M059J (cell line): ENCODE results near the gene ZNF282. TPM values are rescaled to one million over a fixed set of nuclear protein-coding genes. Genes with fewer than 3 reads are reported as not detected.
"Not testable (repeated sequence)": the region's sequence is repeated elsewhere in the genome, so short reads cannot be mapped to it uniquely, and the experiment has no call there.

ENCODE experiments used
- DNase-seq: peaks from one replicate; pipeline ENCODE4 v3.0.0-alpha.2; 2012; ENCODE audit warnings: low read depth
- total RNA-seq: library from RNA; depleted of rRNA; stranded (reverse); fragments of >200 nt; shearing (Covaris generic); gene quantifications from 2 replicates; pipeline ENCODE4 v1.2.3, GENCODE V29; 2014

Gene ZNF282
- total RNA-seq, 1 experiment from 2014 or later: 21.4 TPM

DNA sequence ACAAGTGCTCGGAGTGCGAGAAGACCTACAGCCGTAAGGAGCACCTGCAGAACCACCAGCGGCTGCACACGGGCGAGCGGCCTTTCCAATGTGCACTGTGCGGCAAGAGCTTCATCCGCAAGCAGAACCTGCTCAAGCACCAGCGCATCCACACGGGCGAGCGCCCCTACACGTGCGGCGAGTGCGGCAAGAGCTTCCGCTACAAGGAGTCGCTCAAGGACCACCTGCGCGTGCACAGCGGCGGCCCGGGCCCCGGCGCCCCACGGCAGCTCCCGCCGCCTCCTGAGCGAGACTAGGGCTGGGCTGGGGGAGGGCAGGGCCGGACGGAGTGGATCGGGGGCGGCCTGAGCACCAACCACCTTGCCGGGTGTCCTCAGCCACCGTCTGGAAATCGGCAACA is 29.0 kb downstream of the ZNF282 start:
- no peak for DNase-seq

DNA sequence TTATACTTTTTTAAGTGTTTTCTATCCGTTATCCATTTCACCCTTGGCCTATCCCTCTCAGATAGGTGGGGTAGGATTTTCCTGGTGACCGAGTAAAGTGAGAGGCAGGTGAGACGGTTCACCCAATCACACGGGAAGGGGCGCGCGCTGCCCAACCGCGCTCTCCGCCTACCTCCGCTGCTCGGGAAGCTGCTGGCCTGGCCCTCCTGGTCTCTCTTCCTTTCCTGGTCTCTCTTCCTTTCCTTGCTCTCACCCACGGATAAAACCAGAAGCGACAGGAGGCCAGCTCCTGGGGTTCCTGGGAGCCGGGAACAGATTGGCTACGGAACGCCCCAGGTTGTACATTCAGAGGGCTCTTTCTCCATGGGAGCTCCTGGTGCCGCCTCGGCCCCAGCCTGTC is 29.8 kb downstream of the ZNF282 start:
- DNase-seq: no peak

DNA sequence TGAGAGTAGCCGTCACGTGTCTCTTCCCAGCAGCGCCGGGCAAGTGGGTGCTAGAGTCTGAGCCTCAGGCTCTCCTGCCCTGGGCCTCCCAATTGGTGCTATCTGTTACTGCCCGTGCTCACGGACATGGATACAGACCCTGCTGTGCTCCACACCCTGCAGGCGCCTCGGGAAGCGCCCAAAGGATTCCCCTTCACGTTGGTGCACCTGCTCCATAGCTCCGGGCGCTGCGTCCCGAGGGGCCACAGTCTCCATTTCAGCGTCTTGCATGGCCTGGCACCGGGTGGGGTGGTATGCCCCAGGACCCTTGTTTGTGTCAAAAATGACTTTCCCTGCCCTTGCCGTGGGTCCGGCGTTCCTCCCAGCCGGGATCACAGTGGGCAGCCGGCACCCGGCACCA is 30.3 kb downstream of the ZNF282 start:
- DNase-seq: no peak

DNA sequence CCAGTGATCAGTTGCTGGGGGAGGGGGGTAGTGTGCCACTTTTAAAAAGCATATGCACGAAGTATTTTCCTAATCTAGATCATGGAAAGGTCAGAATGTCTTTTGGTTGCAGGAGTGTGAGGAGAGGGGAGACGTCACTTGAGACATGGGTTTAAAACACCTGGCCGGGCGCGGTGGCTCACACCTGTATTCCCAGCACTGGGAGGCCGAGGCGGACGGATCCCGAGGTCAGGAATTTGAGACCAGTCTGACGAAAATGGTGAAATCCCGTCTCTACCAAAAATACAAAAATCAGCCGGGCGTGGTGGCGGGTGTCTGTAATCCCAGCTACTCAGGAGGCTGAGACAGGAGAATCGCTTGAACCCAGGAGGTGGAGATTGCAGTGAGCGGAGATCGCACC is 31.0 kb downstream of the ZNF282 start:
- not testable (repeated sequence) for DNase-seq

GRCh38 chr7:149226840-149227494 is 31.6 kb downstream of the ZNF282 start:
- DNase-seq: peak; percentile 9

DNA sequence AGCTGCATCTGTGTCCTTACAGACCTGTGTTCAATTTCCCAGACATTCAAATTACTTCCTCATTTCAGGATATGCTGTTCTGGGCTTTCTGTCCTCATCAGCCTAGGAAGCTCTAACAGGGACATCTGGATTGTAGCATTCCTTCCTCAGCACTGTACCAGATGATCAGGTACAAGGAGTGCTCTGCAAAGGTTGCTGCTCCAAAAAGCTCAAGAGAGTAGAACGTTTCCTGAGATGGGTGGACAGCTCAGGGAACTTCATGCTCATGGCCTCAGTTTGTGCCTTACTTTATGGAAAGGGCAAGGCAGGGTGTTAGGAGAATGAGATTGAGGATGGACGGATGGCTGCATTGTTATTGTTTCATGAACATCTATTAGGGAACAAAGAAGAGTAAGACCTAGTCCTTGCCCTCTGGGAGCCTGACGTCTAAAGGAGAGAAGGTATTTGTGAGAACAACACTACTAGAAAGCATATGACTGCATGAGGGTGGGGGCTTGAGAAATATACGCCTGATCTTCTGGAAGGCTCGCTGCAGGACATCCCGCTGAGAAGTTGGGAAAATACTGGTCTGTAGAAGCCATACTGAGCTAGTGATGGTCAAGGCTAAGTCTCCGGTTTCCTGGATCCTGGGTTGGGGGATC is 33.6 kb downstream of the ZNF282 start:
- DNase-seq: peak; percentile 18

DNA sequence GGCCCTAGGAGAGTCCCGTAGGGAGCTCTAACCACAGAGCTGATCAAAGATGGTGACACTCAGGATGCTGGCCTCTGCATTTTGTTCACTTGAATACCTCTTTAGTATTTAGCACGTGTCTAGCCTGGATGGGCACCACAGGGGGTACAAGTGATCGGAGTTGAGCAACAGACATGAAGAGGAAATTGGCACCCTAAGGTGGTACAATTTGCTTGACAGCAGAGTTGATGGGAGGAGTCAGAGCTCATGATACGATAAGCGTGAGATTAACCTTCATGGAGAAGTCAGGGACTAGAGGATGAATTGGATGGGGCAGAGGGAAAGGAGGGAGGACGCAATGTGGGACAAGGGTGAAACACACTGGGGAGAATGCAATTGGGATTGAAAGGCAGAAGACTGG is 34.2 kb downstream of the ZNF282 start:
- peak; percentile 7 for DNase-seq

DNA sequence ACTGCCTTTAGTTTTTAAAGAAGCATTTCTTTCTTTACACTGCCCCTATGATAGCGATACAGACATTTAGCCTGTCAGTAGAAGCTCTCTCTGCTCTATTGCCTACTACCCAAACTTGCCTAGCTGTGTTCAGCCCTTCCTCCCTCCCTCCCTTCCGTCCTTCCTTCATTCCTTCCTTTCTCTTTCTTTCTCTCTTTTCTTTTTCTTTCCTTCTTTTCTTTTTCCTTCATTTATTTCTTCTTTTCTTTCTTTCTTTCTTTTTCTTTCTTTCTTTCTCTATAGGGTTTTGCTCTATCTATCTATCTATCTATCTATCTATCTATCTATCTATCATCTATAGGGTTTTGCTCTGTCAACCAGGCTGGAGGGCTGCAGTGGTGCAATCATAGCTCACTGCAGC is 37.0 kb downstream of the ZNF282 start:
- DNase-seq: no peak

DNA sequence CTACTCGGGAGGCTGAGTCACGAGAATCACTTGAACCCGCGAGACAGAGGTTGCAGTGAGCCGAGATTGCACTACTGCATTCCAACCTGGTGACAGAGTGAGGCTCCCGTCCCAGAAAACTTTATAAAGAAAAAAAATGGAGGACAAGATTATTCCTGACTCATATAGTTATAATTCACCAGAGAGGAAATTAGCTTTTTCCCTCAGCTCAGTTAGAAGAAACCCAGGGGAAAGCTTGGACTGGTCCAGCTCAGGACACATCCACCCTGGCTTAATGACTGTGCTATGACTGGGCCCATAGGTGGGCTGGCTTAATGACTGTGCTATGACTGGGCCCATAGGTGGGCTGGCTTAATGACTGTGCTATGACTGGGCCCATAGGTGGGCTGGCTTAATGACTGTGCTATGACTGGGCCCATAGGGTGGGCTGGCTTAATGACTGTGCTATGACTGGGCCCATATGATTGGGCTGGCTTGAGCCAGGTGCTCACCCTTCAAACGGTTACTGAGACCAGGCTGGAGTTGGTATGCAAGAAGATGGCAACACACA is 38.4 kb downstream of the ZNF282 start:
- DNase-seq: peak; percentile 93

GRCh38 chr7:149237502-149237901 is 42.2 kb downstream of the ZNF282 start:
- no peak for DNase-seq

- DNase-seq: peak; percentile 65
Measured at GRCh38 chr7:149238051-149238450, 42.7 kb downstream of the ZNF282 start.

GRCh38 chr7:149239345-149240143 is 44.2 kb downstream of the ZNF282 start, which contains the start of gene ZNF212:
TSS of gene ZNF212 (plus strand) at chr7:149239651. CDS start at chr7:149239779, 128 bp downstream.
- DNase-seq: peak; percentile 91

DNA sequence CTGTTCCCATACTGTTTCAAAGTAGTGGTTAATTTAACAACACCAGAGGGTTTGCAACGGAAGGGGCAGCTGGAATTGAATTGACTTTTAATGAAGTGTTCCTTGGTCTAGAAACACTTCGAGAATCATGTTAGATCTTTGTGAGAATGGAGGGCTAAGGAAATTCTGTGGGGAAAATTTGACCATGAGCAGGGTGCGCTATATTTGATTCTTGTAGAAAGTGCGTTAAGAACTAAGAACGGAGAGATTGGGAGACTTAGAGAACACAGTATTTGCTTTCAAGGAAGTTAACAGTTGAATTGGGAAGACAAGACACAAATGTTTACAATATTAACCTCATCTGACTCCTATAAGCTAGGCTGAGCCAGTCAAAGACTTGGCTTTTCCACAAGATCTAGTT is 45.3 kb downstream of the ZNF282 start:
- no peak for DNase-seq

DNA sequence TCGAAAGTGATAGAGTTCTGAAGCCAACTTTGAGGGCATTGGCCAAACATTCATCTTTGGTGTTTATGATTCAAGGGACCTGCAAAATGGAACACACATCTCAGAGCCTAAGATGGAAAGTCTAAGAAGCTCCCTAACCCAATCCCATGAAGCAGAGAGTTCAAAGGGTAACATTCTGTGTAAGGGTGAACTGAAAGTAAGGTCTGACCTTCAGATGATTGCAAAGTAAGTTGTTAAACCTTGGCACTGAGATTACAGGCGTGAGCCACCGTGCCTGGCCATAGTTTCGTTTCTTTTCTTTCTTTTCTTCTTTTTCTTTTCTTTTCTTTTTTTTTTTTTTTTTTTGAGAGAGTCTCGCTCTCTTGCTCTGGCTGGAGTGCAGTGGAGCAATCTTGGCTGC is 46.4 kb downstream of the ZNF282 start:
- DNase-seq: no peak

DNA sequence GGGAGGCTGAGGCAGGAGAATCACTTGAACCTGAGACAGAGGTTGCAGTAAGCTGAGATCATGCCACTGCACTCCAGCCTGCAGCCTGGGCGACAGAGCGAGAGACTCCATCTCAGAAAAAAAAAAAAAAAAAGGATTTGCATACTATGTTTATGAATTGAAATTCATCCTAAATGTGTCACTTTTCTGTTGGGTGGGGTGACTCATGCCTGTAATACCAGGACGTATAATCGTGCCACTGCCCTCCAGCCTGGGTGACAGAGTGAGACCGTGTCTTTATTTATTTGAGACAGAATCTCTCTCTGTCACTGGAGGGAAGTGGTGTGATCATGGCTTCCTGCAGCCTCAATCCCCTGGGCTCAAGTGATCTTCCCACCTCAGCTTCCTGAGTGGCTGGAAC is 49.9 kb downstream of the ZNF282 start:
- peak; percentile 83 for DNase-seq

- no peak for DNase-seq
Measured at GRCh38 chr7:149245744-149246143, 50.4 kb downstream of the ZNF282 start.

DNA sequence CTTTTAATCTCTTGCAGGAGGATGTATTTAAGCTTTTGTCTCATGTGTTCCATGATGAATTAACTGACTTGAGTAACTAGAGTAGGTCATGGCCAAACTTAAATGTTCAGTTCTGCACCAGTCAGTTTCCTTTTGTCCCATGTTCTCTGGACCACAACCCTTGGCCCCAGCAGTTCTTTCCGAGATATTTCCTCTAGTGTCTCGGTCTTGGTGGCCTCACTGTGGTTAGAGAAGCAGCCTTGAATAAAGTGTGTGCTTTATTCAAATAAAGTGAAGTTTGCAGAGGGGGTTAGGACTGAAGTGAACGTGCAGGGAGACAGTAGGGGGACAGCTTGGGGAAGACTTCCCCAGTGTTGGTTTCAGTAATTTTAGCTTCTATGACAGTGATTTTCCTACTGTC is 53.4 kb downstream of the ZNF282 start:
- DNase-seq: no peak

DNA sequence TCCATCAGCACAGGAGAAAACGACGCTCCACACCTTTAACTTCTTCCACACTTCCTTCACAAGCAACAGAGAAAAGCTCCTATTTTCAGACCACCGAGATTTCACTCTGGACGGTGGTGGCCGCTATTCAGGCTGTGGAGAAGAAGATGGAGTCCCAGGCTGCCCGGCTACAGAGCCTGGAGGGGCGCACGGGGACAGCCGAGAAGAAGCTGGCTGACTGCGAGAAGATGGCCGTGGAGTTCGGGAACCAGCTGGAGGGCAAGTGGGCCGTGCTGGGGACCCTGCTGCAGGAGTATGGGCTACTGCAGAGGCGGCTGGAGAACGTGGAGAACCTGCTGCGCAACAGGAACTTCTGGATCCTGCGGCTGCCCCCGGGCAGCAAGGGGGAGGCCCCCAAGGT is 54.8 kb downstream of the ZNF282 start:
- DNase-seq: not testable (repeated sequence)

DNA sequence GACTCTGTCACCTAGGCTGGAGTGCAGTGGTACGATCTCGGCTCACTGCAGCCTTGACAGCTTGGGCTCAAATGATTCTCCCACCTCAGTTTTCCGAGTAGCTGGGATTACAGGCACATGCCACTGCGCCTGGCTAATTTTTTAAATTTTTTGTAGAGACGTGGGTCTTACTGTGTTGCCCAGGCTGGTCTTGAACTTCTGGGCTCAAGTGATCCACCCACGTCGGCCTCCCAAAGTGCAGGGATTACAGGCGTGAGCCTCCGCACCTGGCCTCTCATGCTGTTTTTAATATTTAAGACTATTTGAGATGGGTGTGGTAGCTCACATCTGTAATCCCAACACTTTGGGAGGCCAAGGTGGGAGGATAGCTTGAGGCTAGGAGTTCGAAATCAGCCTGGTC is 56.2 kb downstream of the ZNF282 start:
- not testable (repeated sequence) for DNase-seq

DNA sequence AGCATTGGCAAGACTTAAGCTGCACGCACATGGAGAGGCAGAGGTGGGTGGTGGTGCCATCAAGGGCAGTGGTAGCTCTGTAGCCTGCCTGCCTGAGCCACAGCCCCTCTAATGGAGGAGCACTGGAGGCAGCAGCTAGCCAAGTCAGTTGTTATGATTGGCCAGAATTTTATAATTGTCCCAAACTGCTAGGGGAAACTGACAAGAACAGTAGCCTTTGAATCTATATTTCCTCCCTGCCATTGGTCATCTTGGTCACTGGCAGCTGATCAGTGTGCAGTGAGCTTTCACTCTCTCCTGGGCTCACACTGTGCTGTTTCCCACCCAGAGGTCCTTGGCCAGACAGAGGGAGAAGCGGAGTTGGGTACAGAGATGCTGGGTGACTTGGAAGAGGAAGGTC is 57.0 kb downstream of the ZNF282 start:
- DNase-seq: no peak

DNA sequence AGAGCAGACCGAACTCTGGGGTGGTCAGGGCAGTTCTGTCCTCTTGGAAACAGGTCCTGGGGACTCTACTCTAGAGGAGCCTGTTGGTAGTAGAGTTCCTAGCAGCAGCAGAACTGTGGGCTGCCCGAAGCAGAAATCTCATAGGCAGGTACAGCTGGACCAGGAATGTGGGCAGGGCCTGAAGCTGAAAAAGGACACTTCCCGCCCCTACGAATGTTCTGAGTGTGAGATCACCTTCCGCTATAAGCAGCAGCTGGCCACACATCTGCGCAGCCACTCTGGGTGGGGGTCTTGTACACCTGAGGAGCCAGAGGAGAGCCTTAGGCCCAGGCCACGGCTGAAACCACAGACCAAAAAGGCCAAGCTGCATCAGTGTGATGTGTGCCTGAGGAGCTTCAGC is 58.3 kb downstream of the ZNF282 start:
- DNase-seq: no peak

DNA sequence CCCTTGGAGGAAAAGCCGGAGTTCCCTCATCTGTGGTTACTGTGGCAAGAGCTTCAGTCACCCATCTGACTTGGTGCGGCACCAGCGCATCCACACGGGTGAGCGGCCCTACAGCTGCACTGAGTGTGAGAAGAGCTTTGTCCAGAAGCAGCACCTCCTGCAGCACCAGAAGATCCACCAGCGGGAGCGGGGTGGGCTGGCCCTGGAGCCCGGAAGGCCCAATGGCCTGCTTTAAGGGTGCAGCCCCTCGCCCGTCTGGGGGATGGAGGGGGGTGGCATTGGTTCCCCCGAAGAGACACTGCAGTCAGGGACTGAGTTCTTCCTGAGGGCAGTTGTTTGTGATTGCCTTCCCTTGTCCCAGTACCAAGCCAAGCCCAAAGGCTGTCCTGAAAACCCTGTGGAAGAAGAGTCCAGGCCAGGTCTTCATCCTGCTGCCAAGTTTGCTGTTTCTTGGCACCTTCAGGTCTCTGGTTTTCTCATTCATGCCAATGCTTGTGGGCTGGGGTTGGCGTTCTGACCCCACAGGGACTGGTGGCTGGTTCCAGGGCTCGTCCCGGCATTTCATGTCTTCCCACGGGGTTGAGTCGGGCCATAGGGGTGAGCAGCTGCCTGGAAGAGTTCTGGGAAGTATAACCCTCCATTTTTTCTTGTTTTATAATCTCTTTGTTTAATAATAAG is 59.0 kb downstream of the ZNF282 start:
- no peak for DNase-seq
